CD14-positive monocyte (primary cell): ENCODE results near the gene PHF21B. TPM values are rescaled to one million over a fixed set of nuclear protein-coding genes. Genes with fewer than 3 reads are reported as not detected.

Experiments used
- DNase-seq, 3 donors: peaks; one replicate each; pipeline ENCODE4 v3.0.0-alpha.2; 2011 to 2022
- H2AFZ ChIP-seq: 2 replicates; pipeline ENCODE4 v1.6.0; 2012; ENCODE audit warnings: mild to moderate bottlenecking, low read depth, low read length, inconsistent platforms; ENCODE audit not compliant: insufficient read depth, poor library complexity, severe bottlenecking
- H3K27ac ChIP-seq, 2 donors: 1 replicate in 1 of 2; 2 replicates in 1 of 2; pipeline ENCODE4 v1.5.1; 2012 to 2013; ENCODE audit warnings: low read length in 2 of 2, control low read depth in 1 of 2, inconsistent platforms in 1 of 2, low read depth in 1 of 2, mild to moderate bottlenecking in 1 of 2
- H3K27me3 ChIP-seq, 2 donors: one replicate each; pipeline versions ENCODE4 v1.6.0 to v1.6.1; 2011 to 2013; ENCODE audit warnings: low read length in 2 of 2; ENCODE audit not compliant: control insufficient read depth in 2 of 2, insufficient read depth in 2 of 2
- H3K36me3 ChIP-seq, 2 donors: replicated peaks in 1 of 2; 1 replicate in 1 of 2; 2 replicates in 1 of 2; pipeline versions ENCODE4 v1.5.1 to v1.6.1; 2012 to 2013; ENCODE audit warnings: low read length in 2 of 2, control low read depth in 1 of 2, inconsistent platforms in 1 of 2, mild to moderate bottlenecking in 1 of 2; ENCODE audit not compliant: insufficient read depth in 2 of 2, control insufficient read depth in 1 of 2
- H3K4me1 ChIP-seq, 2 donors: 1 replicate in 1 of 2; 2 replicates in 1 of 2; pipeline versions ENCODE4 v1.5.1 to v1.6.1; 2012 to 2013; ENCODE audit warnings: low read length in 2 of 2, control low read depth in 1 of 2, inconsistent platforms in 1 of 2, mild to moderate bottlenecking in 1 of 2, moderate library complexity in 1 of 2; ENCODE audit not compliant: insufficient read depth in 2 of 2, control insufficient read depth in 1 of 2
- H3K4me2 ChIP-seq: replicated peaks from 2 replicates; pipeline ENCODE3; 2012; ENCODE audit warnings: low read length, moderate library complexity, mild to moderate bottlenecking; ENCODE audit not compliant: poor library complexity, severe bottlenecking; ENCODE audit errors: extremely low read depth
- H3K4me3 ChIP-seq, 3 experiments: fragments of 200-600 bp in 1 of 3; sonication (generic) in 1 of 3; replicated peaks in 1 of 3; 1 replicate in 2 of 3; 2 replicates in 1 of 3; pipeline ENCODE4 v1.5.1; 2011 to 2013; ENCODE audit warnings: low read length in 3 of 3, mild to moderate bottlenecking in 3 of 3, control low read depth in 2 of 3, low read depth in 2 of 3, inconsistent platforms in 1 of 3, moderate library complexity in 1 of 3
- H3K79me2 ChIP-seq: 2 replicates; pipeline ENCODE4 v1.6.0; 2012; ENCODE audit warnings: mild to moderate bottlenecking, control low read depth, inconsistent platforms, low read length, moderate library complexity; ENCODE audit not compliant: insufficient read depth
- H3K9ac ChIP-seq: 2 replicates; pipeline ENCODE4 v1.6.0; 2017; ENCODE audit warnings: low read length, mild to moderate bottlenecking; ENCODE audit not compliant: insufficient read depth, poor library complexity, severe bottlenecking
- H3K9me3 ChIP-seq, 2 donors: replicated peaks in 1 of 2; 1 replicate in 1 of 2; 2 replicates in 1 of 2; pipeline versions ENCODE4 v1.5.1 to v1.6.1; 2012 to 2013; ENCODE audit warnings: low read length in 2 of 2, control low read depth in 1 of 2; ENCODE audit not compliant: control insufficient read depth in 1 of 2, insufficient read depth in 1 of 2
- H4K20me1 ChIP-seq: 2 replicates; pipeline ENCODE4 v1.6.0; 2012; ENCODE audit warnings: mild to moderate bottlenecking, low read length, control low read depth, moderate library complexity; ENCODE audit not compliant: insufficient read depth
- H3K27ac Mint-ChIP-seq, 7 donors: one replicate each; pipeline ENCODE4 v1.8.0; 2020; ENCODE audit warnings: mild to moderate bottlenecking in 7 of 7, mixed read lengths in 7 of 7, moderate library complexity in 6 of 7, inconsistent platforms in 2 of 7
- H3K27me3 Mint-ChIP-seq, 3 donors: one replicate each; pipeline ENCODE4 v1.8.0; 2021 to 2022; ENCODE audit warnings: low read depth in 3 of 3, mild to moderate bottlenecking in 3 of 3, mixed read lengths in 3 of 3, moderate library complexity in 3 of 3, inconsistent platforms in 1 of 3
- H3K36me3 Mint-ChIP-seq, 2 donors: one replicate each; pipeline ENCODE4 v1.8.0; 2020; ENCODE audit warnings: mixed read lengths in 2 of 2, inconsistent platforms in 1 of 2, mild to moderate bottlenecking in 1 of 2
- H3K4me1 Mint-ChIP-seq: one replicate; pipeline ENCODE4 v1.8.0; 2020; ENCODE audit warnings: mild to moderate bottlenecking, mixed read lengths
- H3K4me3 Mint-ChIP-seq, 2 donors: one replicate each; pipeline ENCODE4 v1.8.0; 2020; ENCODE audit warnings: mild to moderate bottlenecking in 2 of 2, mixed read lengths in 2 of 2, moderate library complexity in 1 of 2
- H3K9me3 Mint-ChIP-seq, 7 donors: one replicate each; pipeline ENCODE4 v1.8.0; 2020 to 2022; ENCODE audit warnings: mixed read lengths in 7 of 7, mild to moderate bottlenecking in 6 of 7, moderate library complexity in 6 of 7, inconsistent platforms in 2 of 7
- WGBS: methylation state at CpG from one replicate; pipeline ENCODE4 v1.1.5; 2013; ENCODE audit warnings: missing lambda C conversion rate; ENCODE audit not compliant: insufficient coverage; 5-methylcytosine and 5-hydroxymethylcytosine counted together
- intact Hi-C, 2 donors: fragments of 100-400 bp; cut with micrococcal nuclease; formaldehyde crosslinking; loops; one replicate each; pipeline versions ENCODE4 v1.15.0 to v1.15.1; 2023
- polyA plus RNA-seq, 3 donors: library from polyadenylated mRNA; depleted of rRNA in 1 of 3; unstranded in 2 of 3; stranded (reverse) in 1 of 3; fragments of 300-500 nt in 2 of 3; fragments of >200 nt in 1 of 3; fragmentation: Illumina TruSeq in 2 of 3; gene quantifications; 1 replicate in 2 of 3; 2 replicates in 1 of 3; pipeline ENCODE4 v1.2.3, GENCODE V29; 2012 to 2021
- TF ChIP-seq, protein P1 (sequence below): fragments of 200-600 bp; IDR thresholded peaks from one replicate; pipeline ENCODE4 v1.8.0; 2022; ENCODE audit warnings: antibody characterized with exemption, mild to moderate bottlenecking

The PHF21B gene
- polyA plus RNA-seq, 3 donors = not detected

DNA sequence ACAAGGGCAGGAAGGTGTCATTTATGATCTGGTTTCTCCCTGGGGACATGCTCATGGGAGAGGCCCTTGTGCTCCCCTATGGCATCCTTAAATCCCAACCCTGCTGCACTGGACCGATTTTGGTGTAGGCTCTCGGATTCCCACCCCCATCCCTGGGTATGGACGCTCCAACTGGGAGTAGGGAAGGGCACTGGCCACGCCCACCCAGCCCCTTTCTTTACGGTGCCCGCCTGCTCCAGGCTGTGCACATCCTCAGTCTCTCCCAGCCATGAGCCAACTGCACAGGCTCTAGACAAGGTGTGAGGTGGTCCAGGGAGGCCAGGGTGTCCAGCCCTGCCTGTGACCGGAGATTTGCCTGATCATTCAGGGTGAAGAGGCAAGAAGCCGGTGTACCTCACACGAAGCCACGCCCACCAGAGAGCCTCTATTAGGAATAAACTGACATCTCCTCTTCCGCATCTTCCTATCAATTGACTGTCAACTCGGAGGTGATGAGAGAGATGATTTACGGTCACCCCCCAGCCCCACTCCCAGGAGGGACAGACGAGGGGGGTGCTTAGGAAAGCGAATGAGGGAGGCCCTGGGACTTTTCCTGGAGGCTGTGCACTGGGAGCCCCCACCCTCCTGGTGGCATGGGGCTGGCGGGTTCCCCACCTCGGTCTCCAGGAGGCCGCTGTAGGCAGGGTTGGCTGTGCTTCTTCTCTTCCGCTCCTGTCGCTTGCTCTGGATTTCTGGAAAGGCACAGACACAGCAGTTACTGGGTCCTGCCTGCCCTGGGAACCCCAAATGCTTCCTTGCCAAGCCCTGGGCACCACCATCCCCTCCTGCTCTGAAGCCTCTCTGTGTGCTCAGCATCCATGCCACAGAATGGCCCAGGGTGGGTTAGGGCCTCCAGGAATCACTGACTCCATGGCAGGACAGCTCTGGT lies 116.7 kb downstream of the PHF21B start:
- Mint-ChIP-seq H3K27me3 (peaks cover 1 to 2% (median 2%) of the 10 kb centered on the region in 3 donors), H3K4me1 (no peaks in the 10 kb centered on the region), H3K9me3 (peaks cover 0 to 4% (median 0%) of the 10 kb centered on the region in 7 donors), H3K4me3 (no peak overlapping the region), H3K36me3 (no peaks in the 10 kb centered on the region), H3K27ac (no peak overlapping the region)
- no peak overlapping the region for H3K4me3 ChIP-seq
- intact Hi-C loops = no loop called here
- no peaks in the 10 kb centered on the region for H3K9me3 ChIP-seq
- no peak overlapping the region for H3K4me2 ChIP-seq
- no peak overlapping the region for H3K9ac ChIP-seq
- H2AFZ ChIP-seq = no peak overlapping the region
- no peak for DNase-seq
- no peak overlapping the region for H3K27ac ChIP-seq
- H3K27me3 ChIP-seq = no peaks in the 10 kb centered on the region
- TF ChIP-seq, protein P1, sequence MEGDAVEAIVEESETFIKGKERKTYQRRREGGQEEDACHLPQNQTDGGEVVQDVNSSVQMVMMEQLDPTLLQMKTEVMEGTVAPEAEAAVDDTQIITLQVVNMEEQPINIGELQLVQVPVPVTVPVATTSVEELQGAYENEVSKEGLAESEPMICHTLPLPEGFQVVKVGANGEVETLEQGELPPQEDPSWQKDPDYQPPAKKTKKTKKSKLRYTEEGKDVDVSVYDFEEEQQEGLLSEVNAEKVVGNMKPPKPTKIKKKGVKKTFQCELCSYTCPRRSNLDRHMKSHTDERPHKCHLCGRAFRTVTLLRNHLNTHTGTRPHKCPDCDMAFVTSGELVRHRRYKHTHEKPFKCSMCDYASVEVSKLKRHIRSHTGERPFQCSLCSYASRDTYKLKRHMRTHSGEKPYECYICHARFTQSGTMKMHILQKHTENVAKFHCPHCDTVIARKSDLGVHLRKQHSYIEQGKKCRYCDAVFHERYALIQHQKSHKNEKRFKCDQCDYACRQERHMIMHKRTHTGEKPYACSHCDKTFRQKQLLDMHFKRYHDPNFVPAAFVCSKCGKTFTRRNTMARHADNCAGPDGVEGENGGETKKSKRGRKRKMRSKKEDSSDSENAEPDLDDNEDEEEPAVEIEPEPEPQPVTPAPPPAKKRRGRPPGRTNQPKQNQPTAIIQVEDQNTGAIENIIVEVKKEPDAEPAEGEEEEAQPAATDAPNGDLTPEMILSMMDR = no peak
- no peaks in the 10 kb centered on the region for H3K4me1 ChIP-seq
- no peaks in the 10 kb centered on the region for H3K36me3 ChIP-seq
- 89% methylated on average over 6 of the region's 20 CpGs for WGBS
- no peaks in the 10 kb centered on the region for H4K20me1 ChIP-seq
- H3K79me2 ChIP-seq = no peaks in the 10 kb centered on the region

DNA sequence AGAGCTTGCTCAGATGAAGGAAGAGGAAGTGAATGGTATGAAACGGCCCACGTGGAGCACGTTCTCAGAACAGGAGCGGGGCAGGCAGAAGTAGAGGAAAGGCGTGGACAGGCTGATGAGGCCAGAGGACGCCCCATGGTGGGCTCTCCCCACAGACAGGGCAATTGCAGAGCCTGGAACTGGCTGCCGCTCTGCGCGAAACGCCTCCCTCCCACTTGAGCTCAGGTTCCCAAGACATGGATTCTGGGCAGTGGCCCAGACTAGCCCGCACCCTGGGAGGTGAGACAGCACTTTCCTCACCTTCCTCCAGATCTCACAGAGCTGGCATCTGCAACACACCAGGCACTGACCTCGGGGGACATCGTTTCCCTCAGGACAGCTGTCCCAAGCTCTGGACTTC lies 117.6 kb downstream of the PHF21B start:
- Mint-ChIP-seq H3K27ac (no peak overlapping the region), H3K4me1 (no peaks in the 10 kb centered on the region), H3K36me3 (no peaks in the 10 kb centered on the region), H3K9me3 (peaks cover 0 to 4% (median 0%) of the 10 kb centered on the region in 7 donors), H3K27me3 (peaks cover 1 to 2% (median 1%) of the 10 kb centered on the region in 3 donors), H3K4me3 (no peak overlapping the region)
- H3K4me3 ChIP-seq = no peak overlapping the region
- no peaks in the 10 kb centered on the region for H3K36me3 ChIP-seq
- TF ChIP-seq, protein P1 = no peak
- intact Hi-C loops = no loop called here
- H3K4me2 ChIP-seq = no peak overlapping the region
- H2AFZ ChIP-seq = no peak overlapping the region
- H4K20me1 ChIP-seq = no peaks in the 10 kb centered on the region
- DNase-seq = no peak
- no peaks in the 10 kb centered on the region for H3K27me3 ChIP-seq
- no peaks in the 10 kb centered on the region for H3K79me2 ChIP-seq
- H3K9ac ChIP-seq = no peak overlapping the region
- 65% methylated on average over 12 of the region's 13 CpGs for WGBS
- H3K9me3 ChIP-seq = no peaks in the 10 kb centered on the region
- H3K27ac ChIP-seq = no peak overlapping the region
- no peaks in the 10 kb centered on the region for H3K4me1 ChIP-seq
